Fibroblast of upper back skin (primary cell): ENCODE results near the gene ABHD2.
"Not testable (repeated sequence)": the region's sequence is repeated elsewhere in the genome, so short reads cannot be mapped to it uniquely, and the experiment has no call there.

Experiments
- DNase-seq: peaks from one replicate; pipeline ENCODE4 v3.0.0-alpha.2; 2013

The ABHD2 gene, protein sequence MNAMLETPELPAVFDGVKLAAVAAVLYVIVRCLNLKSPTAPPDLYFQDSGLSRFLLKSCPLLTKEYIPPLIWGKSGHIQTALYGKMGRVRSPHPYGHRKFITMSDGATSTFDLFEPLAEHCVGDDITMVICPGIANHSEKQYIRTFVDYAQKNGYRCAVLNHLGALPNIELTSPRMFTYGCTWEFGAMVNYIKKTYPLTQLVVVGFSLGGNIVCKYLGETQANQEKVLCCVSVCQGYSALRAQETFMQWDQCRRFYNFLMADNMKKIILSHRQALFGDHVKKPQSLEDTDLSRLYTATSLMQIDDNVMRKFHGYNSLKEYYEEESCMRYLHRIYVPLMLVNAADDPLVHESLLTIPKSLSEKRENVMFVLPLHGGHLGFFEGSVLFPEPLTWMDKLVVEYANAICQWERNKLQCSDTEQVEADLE

DNA sequence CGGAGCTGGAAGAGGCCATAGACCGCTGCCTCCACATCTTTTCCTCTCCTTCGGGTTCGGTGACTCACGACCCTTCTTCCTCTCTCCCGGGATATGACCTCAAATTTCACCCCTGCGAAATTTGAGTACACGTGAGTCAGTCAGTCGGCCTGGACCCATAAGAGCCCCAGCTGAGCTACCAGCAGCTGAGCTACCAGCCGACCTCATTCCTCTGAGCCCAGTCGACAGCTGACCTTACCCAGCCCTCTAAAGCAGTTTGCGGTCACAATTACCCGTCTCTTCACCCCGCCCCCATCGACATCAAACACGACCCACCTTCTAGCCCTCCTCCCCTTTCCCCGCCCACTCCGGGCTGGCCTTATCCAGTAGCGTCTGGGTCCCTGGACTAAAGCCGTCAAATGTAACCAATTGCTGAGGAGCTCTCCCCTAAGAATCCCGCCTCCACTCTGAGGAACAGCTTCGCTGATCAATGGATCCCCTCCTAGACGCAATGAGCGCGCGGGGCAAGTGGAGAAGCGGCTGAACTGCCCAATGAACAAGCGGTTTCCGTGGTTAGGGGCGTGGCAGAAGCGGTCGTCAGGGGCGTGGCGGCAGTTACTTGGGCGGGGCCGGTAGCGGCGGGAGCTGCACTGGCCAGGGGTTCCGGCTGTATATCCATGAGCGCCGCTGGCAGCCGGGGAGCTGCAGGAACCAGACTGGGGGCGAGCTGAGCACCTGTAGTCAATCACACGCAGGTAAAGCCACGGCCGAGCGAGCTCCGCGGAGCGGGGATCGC is at the start of gene ABHD2:
ABHD2 (plus strand) TSS at position 627 of the 775 bp plus-strand sequence. CDS start 27,872 bp downstream, outside the sequence.
- DNase-seq, result peak; percentile 100

DNA sequence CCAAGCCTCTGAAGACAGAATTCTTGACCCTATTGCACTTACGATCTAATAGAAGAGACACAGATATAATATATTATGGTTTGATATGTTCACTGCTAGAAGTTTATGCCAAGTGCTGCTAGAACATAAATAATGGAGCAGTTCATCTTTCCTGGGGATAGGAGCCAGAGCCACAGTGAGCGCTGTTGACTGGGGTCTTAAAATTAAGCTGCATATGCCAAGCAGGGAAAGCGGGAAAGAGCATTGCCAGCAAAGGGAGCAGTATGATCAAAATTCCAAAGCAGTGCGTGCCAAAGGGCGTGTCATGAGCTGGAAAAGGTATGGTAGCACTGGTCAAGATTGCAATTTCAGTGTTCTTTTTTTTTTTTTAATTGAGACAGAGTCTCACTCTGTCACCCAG is 49.1 kb upstream of the ABHD2 start:
- DNase-seq, result no peak

DNA sequence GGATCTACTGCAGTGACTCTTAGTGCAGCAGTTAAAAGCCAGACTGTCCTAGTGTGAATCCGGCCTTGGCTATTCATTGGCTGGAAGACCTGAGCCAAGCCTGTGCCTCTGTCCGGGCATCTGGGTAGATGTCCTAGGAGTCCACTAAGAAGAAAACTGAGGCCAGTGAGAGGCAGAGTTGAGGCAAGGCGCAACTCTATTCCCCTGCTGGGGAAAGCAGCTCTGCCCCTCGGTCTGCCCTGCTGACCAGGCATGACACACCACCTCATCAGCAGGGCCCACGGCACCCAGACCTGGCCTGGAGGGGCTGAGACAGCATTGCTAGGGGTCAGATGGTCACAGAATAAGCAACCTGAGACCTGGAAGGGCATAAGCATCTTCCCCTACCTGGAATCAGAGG is 46.7 kb upstream of the ABHD2 start:
- DNase-seq, result no peak

DNA sequence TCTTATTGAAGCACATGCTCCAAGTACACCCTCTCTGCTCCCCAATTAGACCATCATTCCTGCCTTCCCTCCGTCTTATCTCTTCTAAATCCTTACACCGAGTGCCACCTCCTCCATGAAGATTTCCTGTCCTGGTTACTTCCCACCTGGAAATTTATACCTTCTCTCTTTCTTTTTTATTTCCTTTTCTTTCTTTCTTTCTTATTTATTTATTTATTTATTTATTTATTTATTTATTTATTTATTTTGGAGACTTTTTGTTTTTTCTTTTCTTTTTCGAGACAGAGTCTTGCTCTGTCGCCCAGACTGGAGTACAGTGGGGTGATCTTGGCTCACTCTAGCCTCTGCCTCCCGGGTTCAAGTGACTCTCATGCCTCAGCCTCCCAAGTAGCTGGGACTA is 45.9 kb upstream of the ABHD2 start:
- no peak for DNase-seq

DNA sequence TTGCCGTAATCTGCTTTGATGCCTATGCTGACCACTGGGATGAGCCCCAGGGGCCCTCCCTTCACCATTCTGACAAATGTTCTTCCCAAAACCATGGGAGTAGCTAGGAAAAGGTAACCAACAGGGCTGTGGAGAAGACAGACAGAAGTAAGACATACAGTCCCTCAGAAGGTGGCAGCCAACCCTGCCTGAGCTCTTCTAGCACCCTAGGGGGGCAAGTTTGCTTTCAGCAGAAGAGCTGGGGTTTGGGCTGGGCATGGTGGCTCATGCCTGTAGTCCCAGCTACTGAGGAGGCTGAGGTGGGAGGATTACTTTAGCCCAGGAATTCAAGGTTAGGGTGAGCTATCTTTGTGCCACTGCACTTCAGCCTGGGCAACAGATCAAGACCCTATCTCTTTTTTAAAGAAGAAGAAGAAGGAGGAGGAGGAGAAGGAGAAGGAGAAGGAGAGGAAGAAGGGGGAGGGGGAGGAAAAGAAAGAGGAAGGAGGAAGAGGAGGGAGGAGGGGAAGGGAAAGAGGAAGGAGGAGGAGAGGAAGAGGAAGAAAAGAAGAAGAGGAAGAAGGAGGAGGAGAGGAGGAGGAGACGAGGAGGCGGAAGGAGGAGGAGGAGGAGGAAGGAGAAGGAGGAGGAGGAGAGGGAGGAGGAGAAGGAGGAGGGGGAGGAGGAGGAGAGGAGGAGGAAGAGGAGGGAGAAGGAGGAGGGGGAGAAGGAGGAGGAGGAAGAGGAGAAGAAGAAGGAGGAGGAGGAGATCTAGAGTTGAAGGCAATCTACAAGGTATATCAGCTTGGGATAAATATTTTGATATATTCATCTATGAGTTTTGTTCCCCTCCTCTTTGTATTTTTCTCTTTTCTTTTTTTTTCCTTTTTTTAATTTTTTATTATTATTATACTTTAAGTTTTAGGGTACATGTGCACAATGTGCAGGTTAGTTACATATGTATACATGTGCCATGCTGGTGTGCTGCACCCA is 44.9 kb upstream of the ABHD2 start:
- no peak for DNase-seq

DNA sequence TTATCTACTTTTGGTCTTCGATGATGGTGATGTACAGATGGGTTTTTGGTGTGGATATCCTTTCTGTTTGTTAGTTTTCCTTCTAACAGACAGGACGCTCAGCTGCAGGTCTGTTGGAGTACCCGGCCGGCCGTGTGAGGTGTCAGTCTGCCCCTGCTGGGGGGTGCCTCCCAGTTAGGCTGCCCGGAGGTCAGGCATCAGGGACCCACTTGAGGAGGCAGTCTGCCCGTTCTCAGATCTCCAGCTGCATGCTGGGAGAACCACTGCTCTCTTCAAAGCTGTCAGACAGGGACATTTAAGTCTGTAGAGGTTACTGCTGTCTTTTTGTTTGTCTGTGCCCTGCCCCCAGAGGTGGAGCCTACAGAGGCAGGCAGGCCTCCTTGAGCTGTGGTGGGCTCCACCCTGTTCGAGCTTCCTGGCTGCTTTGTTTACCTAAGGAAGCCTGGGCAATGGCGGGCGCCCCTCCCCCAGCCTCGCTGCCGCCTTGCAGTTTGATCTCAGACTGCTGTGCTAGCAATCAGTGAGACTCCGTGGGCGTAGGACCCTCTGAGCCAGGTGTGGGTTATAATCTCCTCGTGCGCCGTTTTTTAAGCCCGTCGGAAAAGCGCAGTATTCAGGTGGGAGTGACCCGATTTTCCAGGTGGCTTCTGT is 39.1 kb upstream of the ABHD2 start:
- not testable (repeated sequence) for DNase-seq

DNA sequence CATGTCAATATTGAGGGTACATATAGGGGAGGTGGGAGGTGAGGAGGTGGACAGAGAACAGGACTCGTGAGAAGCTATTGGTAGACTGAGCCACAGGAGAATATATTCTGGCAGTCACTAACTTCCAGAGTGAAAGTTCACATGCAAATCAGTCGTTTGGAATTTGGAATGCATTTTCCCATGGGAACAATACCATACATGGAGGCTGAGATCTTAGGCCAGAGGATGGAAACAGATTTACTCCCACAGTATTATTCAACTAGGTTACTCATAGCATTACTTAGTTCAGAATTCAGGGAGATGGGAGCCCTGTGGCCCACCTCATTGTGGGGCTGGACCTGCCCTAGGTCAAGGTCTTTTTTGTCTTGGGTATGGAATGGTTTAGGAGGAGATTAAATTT is 36.4 kb upstream of the ABHD2 start:
- DNase-seq, result peak; percentile 97

DNA sequence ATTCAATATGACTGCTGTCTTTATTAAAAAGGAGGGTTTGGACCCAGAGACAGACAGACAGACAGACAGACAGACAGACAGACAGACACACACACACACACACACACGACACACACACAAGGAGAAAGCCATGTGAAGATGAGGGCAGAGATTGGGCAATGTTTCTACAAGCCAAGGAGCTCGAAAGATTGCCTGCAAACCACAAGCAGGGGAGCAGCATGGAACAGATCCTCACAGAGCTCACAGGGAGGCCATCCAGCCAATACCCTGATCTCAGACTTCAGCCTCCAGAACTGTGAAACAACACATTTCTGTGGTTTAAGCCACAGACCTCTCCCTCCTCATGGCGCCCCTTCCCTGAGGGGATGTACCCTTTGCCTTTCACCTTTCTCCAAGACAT is 35.8 kb upstream of the ABHD2 start:
- DNase-seq, result peak; percentile 98

DNA sequence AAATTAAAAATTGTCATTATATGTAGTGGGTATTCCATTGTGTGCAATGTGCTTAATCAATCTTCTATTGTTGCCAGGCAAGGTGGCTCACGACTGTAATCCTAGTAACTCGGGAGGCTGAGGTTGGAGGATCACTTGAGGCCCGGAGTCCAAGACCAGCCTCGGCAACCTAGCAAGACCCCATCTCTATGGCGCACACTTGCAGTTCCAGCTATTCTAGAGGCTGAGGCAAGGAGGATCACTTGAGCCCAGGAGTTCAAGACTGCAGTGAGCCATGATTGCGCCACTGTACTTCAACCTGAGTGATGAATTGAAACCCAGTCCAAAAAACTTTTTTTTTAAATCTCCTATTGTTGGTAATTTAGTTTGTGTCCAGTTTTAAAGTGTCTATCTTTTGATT is 33.4 kb upstream of the ABHD2 start:
- no peak for DNase-seq

DNA sequence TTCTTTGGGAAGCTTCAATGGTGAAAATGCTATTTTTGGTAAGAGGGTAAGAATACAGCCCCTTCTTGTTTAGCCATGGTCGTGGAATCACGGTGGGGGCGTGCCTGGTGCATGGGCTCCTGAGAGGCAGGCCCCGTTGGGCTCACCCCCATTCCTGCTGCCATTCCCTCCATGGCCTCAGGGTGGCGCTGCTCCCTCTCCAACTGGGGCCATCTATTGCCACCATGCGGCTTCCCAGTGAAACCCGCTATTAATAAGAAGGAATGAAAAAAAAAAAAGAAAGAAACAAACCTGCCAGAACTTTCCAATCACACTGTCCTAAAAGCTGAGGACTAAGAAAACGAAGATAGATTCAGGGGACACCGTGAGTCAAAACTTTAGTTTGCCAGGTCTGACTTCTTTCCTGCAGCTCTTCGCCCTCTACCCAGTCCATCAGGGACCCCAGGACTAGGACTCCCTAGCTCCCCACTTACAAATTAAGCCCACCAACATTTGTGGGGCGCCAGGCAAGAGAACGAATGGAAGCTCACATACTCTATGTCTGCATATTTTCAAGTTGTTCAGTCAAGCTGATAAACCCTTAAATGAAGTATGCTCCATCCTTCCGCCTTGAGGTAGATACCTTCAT is 30.6 kb upstream of the ABHD2 start:
- DNase-seq, result peak; percentile 76

DNA sequence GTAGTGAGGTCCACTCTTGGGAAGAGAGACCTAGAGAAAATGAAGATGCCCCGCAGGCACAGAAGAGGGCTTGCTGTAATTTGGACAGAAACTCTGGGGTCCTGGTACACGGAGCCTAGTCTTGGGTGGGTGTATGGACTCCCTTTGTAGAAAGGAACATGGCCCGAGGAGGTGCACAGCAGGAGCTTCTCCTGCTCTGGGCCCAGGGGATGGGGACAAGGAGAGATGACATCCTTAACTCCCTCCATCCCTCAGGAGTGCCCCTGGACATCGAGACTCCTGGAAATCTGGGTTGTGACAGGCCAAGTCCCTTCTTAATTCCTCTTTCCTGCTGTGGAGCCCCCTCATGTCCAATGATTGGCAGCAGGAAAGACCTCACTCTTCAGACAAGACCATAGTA is 29.9 kb upstream of the ABHD2 start:
- DNase-seq, result no peak

DNA sequence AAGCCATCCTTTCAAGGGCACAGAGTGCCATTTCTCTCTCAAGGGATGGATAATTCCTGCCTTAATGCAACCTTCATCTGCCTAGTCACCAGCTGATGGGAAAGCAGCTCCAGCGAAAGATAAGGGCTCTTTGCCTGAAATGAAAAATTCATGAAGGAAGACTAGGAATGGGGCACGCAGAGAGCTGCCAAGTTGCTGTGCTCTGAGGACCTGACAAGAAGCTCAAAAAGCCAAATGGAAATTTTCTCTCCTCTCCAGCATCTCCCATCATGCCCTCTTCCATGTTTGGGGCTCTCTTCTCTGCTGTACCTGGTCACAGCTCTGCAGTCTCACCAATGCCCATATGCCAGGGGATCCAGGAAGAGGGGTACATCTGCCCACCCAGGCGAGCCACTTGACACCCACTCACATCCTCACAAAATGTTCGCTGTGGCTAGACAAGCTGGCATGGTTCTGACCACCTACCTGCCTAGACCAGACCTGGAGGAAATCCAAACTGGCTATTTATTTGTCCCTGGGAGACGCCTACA is 29.3 kb upstream of the ABHD2 start:
- DNase-seq, result no peak

DNA sequence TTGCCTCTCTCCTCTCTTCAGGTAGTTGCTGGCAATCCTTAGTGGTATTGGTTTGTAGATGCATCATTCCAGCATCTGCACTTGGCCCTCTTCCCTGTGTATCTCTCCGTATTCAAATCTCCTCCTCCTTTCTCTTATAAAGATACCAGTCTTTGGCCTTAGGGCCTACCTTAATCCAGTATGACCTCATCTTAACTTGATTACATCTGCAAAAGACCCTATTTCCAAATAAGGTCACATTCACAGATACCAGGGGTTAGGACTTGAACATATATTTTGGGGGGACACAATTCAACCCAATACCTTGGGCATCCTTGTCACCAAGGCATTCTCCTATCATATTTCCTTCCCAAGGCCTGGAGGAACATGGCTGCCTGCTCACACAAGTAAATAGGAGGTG is 22.0 kb upstream of the ABHD2 start:
- DNase-seq, result no peak

DNA sequence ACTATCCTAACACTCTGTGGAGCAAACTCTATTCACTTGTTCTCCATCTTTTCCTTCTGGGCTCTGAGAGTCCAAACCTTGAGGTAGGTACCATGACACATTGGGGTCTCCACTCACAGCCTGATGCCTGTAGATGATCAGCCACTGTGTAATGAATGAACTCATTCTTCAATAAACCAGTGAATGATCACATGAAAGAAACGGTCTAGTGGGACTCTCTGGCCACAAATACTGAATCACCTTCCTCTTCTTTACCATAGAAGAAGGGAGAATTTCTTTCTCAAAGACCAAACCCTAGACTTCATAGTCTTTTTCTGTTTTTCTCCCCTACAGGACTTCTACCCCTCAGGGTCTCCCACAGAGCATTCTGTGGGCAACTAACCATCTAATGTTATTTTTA is 20.5 kb upstream of the ABHD2 start:
- peak; percentile 76 for DNase-seq

DNA sequence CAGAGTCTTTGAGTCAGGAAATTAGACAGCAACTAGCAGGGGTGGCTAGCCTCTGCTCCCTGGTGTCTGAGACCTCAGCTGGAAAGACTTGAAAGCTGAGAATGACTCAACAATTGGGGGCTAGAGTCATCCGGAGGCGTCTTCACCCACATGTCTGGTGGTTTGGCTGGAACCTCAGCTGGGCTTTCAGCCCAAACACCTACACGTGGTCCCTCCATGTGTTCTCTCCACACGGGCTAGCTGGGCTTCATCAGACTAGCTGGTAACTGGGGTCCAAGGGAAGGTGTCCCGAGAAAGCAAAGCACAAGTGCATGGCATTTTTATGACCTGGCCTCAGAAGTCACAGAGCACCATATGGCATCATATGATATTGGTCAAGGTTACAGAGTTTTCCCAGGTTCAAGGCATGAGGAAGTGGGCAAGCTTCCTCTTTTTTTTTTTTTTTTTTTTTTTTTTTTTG is 19.9 kb upstream of the ABHD2 start:
- DNase-seq, result peak; percentile 99

DNA sequence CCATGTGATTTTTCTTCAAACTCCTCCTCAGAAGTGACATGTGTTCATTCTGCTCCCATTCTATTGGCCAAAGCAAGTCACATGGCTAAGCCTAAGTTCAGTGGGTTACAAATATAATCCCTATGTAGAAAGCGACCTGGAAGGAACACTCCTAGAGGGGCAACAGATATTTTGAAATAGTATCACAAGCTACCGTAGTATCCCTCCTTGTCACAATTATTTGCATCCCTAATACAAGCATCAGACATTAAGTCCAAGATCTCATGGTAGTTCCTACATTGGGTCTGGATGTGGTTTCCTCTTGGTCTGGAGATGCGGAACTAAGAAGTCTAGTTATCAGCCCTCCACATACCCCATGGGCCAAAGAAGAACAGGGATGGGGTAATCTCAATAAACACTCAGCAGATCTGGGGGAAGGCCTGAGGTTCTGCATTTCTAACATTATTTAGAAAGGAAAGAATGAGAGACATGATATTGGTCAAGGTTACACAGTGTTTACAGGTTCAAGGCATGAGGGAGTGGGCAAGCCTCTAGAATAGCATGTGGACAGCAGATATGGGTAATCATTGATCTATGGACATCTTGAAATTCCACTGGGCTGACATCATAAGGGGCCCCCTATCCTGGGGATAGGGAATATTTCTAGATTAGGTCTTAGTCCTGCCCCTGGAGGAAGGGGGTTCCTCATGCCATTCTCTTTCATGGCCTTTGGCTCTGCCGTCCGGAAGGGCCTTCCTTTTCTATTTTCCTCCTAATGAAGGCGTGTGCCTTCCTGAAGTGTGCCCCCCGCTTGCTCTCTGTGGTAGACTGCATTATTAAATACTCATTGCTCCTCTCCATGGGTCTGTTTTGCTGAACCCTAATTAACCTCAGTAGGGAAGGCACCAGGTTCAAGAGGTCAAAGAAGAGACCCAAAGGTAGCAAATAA is 17.8 kb upstream of the ABHD2 start:
- no peak for DNase-seq

DNA sequence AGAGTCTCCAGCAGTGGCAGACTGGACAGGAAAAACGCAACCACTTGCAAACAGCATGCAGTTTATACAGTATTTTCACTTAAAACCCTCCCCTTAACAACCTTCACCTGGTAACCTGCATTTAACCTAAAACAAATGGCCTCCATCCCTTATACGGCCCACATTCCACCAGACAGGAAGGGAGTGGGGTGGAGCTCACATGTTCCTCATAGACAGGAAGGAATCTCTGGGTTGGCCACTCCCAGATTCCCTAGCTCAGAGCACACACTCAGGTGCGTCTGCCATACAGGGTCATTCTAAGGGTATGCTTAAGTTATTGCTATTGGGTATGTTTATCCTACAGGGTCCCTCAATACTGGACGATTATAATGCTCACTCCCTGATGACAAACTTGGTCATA is 16.8 kb upstream of the ABHD2 start:
- no peak for DNase-seq

DNA sequence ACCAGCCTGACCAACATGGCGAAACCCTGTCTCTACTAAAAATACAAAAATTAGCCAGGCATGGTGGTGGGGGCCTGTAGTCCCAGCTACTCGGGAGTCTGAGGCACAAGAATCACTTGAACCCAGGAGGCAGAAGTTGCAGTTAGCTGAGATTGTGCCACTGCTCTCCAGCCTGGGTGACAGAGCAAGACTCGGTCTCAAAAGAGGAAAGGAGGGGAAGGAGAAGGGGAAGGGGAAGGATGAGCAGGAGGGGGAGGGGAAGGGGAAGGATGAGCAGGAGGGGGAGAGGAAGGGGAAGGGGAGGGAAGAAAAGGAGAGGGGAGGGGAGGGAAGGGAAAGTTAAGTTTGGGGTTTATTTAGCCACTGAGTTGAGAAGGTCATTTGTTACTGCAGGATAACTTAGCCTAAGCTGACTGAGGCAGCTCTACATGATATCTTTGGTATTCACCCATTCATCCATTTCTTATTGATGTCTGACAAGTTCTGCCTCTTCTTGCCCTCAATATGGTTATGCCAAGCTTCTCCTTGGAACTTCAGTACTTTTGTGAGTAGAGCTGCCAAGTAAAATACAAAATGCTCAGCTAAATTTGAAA is 15.9 kb upstream of the ABHD2 start:
- DNase-seq, result no peak

DNA sequence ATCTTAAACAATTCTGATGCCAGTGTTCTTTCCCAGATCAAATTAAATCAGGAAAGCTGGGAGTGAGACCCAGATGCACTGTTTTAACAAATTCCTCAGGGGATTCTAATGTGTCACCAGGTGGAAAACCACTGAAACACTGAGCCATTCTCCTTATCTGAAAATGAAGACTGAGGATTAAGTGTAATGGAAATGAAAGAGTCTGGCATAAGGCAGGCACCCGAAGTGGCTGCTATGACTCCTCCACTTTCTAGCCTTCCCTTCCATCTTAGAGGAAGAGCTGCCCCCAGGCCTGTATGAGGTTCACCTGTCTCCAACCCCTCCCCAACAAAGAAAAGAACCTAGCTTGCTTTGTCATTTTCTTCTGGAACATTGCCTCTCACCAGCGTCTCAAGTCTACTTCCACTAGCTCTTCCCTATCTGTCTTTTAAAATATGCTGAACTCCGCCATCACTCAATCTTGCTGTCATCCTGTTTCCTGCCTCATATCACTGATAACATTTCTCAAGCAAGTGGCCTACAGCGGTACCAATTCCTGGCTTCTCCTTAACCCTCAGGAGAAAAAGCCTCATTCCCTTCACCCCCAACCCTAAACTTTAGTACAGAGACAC is 13.7 kb upstream of the ABHD2 start:
- no peak for DNase-seq
